Lower lobe of right lung (tissue), 2 donors: ENCODE results near the gene TMEM272. TPM values are rescaled to one million over a fixed set of nuclear protein-coding genes. Genes with fewer than 3 reads are reported as not detected.

Source experiments
- ATAC-seq, 2 donors: fragments of 200-7000 bp; cut with Tn5 transposase; one replicate each; pipeline ENCODE4 v1.9.1; 2020 to 2022; ENCODE audit warnings: mild to moderate bottlenecking in 2 of 2, moderate library complexity in 2 of 2
- DNase-seq: peaks from one replicate; pipeline ENCODE4 v3.0.0-alpha.2; 2020
- H3K27ac ChIP-seq: fragments of 200-600 bp; one replicate; pipeline ENCODE4 v1.8.0; 2022
- H3K27me3 ChIP-seq: fragments of 200-600 bp; one replicate; pipeline ENCODE4 v1.8.0; 2022; ENCODE audit warnings: low read depth
- H3K36me3 ChIP-seq: fragments of 200-600 bp; one replicate; pipeline ENCODE4 v1.8.0; 2022; ENCODE audit warnings: mild to moderate bottlenecking
- H3K4me1 ChIP-seq: fragments of 200-600 bp; one replicate; pipeline ENCODE4 v1.8.0; 2022
- H3K4me3 ChIP-seq: fragments of 200-600 bp; one replicate; pipeline ENCODE4 v1.8.0; 2022; ENCODE audit warnings: mild to moderate bottlenecking
- H3K9me3 ChIP-seq: fragments of 200-600 bp; one replicate; pipeline ENCODE4 v1.8.0; 2022
- intact Hi-C: fragments of 100-400 bp; cut with DNase I; formaldehyde crosslinking; loops from one replicate; pipeline ENCODE4 v1.11.0; 2022
- total RNA-seq: library from RNA; stranded (reverse); fragmentation: NEBNext Ultra II Directional; extraction: Animal tissue kit (Norgen Biotek cat#: 25700); gene quantifications from one replicate; pipeline ENCODE4 v1.2.1, GENCODE V29; 2021
- TF ChIP-seq, protein P1 (sequence below): fragments of 200-600 bp; IDR thresholded peaks from one replicate; pipeline ENCODE4 v1.8.0; 2022; ENCODE audit warnings: antibody characterized with exemption, mild to moderate bottlenecking
- donor health status: DM: no; HTN: yes; CAD: no; lungs with severe emphysema.

The TMEM272 gene
- total RNA-seq, 1 donor from 2014 or later = 0.09 TPM

DNA sequence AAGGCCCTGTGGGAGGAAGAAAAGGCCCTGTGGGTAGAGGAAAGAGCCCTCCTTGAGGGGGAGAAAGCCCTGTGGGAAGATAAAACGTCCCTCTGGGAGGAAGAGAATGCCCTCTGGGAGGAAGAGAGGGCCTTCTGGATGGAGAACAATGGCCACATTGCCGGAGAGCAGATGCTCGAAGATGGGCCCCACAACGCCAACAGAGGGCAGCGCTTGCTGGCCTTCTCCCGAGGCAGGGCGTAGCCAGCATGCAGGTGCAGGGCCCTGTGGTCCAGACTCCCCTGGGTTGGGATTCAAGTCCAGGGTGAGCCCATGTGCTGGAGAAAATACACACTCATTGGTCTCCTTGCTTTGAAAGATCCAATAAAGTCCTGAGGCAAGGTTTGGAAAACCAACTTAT lies 20.9 kb upstream of the TMEM272 start:
- H3K36me3 ChIP-seq = no peaks in the 10 kb centered on the region
- DNase-seq = no peak
- no peaks in the 10 kb centered on the region for H3K4me1 ChIP-seq
- H3K27me3 ChIP-seq = no peaks in the 10 kb centered on the region
- no peak overlapping the region for H3K27ac ChIP-seq
- intact Hi-C loops = no loop called here
- TF ChIP-seq, protein P1, sequence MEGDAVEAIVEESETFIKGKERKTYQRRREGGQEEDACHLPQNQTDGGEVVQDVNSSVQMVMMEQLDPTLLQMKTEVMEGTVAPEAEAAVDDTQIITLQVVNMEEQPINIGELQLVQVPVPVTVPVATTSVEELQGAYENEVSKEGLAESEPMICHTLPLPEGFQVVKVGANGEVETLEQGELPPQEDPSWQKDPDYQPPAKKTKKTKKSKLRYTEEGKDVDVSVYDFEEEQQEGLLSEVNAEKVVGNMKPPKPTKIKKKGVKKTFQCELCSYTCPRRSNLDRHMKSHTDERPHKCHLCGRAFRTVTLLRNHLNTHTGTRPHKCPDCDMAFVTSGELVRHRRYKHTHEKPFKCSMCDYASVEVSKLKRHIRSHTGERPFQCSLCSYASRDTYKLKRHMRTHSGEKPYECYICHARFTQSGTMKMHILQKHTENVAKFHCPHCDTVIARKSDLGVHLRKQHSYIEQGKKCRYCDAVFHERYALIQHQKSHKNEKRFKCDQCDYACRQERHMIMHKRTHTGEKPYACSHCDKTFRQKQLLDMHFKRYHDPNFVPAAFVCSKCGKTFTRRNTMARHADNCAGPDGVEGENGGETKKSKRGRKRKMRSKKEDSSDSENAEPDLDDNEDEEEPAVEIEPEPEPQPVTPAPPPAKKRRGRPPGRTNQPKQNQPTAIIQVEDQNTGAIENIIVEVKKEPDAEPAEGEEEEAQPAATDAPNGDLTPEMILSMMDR = no peak
- no peaks in the 10 kb centered on the region for H3K9me3 ChIP-seq
- no peak overlapping the region for H3K4me3 ChIP-seq
- ATAC-seq = no peak

DNA sequence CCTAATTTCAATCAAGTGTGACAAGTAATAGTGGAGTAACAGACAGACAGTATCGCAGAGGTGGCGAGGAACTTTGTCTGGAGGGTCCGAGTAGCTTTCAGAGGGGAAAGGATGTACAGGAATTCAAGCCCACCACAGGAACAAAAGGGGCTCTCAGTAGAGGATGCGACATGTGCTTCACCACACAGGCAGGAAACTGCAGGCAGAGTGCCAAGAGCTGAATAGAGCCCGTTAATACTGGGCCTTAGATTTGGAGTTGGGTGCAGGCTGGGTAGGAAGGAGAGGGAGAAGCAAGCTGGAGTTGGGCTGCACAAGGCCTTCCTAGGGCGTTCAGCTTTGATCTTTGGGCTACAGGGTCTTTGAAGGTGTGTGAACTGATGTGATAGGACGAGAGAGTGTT lies 18.0 kb upstream of the TMEM272 start:
- no peaks in the 10 kb centered on the region for H3K4me1 ChIP-seq
- intact Hi-C loops = no loop called here
- no peak for ATAC-seq
- no peaks in the 10 kb centered on the region for H3K36me3 ChIP-seq
- no peak overlapping the region for H3K4me3 ChIP-seq
- no peaks in the 10 kb centered on the region for H3K9me3 ChIP-seq
- DNase-seq = no peak
- no peak overlapping the region for H3K27ac ChIP-seq
- H3K27me3 ChIP-seq = no peaks in the 10 kb centered on the region
- TF ChIP-seq, protein P1 = no peak

DNA sequence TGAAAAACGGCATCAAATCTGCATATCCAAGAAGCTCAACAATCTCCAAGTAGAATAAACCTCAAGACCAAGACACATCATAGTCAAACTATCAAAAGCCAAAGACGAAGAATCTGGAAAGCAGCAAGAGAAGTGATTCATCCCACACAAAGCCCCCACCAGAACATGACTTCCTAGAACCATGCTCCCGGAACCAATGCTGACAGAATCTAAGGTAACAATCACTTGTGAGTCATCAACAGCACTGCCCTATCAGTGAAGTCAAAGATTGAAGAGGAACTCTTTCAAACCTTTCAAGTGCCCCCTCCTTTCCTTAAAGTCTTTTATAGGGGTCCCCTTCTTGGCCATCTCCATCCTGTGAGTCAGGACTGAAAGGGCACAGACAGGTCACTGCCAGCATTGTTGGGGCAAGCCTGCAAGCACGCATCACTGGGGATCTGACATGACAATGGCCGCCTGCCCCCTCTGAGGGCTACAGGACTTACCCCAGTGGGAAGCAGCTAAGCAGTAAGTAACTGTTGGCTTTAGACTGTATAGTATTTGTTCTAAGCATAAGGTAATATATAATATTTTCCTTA lies 16.8 kb upstream of the TMEM272 start, which contains the start of gene CCDC70:
Gene CCDC70 (plus strand): TSS at position 247 of the 578 bp plus-strand sequence. CDS start 3,443 bp downstream, outside the sequence.
- no peak for DNase-seq
- Histone ChIP-seq H3K9me3 (no peaks in the 10 kb centered on the region), H3K36me3 (no peaks in the 10 kb centered on the region), H3K4me3 (no peak within 1 kb of the TSS), H3K27me3 (no peaks in the 10 kb centered on the region), H3K27ac (no peak within 1 kb of the TSS), H3K4me1 (no peaks in the 10 kb centered on the region)
- no peak for ATAC-seq
- TF ChIP-seq, protein P1 = no peak
- intact Hi-C loops = no loop called here

DNA sequence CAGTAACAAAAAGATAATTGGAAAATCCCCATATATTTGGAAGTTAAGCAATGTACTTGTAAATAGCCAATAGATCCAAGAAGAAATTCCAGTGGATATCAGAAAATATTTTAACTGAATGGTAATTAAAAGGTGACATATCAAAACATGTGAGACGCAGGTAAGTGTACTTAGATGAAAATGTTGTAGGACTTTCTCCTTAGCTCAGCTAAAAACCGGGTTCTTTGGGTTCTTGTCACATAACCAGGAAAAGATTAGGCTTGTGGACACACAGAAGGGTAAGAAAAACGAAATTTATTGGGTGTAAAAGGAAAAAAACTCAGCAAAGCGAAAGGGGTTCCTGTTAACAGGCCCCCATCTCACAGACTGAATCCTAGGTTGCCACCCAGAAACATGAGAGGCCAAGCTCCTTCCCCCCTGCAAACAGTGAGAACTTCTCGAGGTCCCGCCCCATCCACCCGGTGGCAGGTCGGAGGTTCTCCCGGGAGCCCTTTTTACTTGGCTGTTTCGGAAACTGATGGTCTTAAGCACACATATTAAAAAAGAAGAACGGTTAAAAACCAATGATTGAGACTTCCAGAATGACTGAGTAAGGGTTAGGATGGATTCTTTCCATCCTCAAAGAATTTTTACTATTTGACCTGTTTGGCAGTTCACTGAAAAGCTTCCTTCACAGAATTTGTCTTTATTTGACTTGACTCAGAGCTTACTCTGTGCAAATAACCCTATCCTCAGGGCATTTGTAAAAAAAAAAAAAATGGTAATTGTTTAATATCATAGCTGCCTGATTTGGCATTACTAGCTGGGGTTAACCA lies 13.7 kb upstream of the TMEM272 start:
- no peaks in the 10 kb centered on the region for H3K9me3 ChIP-seq
- no peak for ATAC-seq
- no peak for DNase-seq
- H3K27ac ChIP-seq = no peak overlapping the region
- H3K4me3 ChIP-seq = no peak overlapping the region
- H3K36me3 ChIP-seq = no peaks in the 10 kb centered on the region
- TF ChIP-seq, protein P1 = no peak
- no peaks in the 10 kb centered on the region for H3K27me3 ChIP-seq
- H3K4me1 ChIP-seq = no peaks in the 10 kb centered on the region
- intact Hi-C loops = no loop called here

DNA sequence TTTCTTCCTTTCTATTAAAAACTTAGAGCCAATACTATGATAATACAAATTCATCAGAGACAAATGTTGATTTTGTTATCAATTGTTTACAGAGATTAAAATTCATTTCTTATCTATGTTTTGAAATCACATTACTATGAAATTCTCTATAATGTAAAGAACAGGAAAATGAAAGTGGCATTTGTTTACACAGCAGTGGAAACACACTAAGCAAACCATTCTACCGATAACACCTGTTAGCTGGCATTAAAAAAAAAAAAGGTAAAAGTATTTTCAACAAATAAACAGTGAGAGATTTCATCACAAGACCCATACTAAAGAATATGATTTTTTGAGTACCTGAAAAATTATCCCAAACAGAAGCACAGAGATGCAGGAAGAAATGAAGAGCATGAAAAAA lies 12.0 kb upstream of the TMEM272 start:
- no peaks in the 10 kb centered on the region for H3K9me3 ChIP-seq
- ATAC-seq (no peak), DNase-seq (no peak)
- H3K36me3 ChIP-seq = no peaks in the 10 kb centered on the region
- TF ChIP-seq, protein P1 = no peak
- no peaks in the 10 kb centered on the region for H3K27me3 ChIP-seq
- no peaks in the 10 kb centered on the region for H3K4me1 ChIP-seq
- intact Hi-C loops = no loop called here
- no peak overlapping the region for H3K4me3 ChIP-seq
- H3K27ac ChIP-seq = no peak overlapping the region
